Mesendoderm (in vitro differentiated cells): Measurements from ENCODE around the gene PCDHGC3.

Source experiments
- DNase-seq: peaks from one replicate; pipeline ENCODE4 v3.0.0; 2013
- H2AK5ac ChIP-seq: 2 replicates; pipeline ENCODE4 v1.6.1; 2013; ENCODE audit warnings: low read length, inconsistent platforms
- H2BK120ac ChIP-seq: 2 replicates; pipeline ENCODE4 v1.6.1; 2013; ENCODE audit warnings: low read depth, mild to moderate bottlenecking, low read length, moderate library complexity, mixed read lengths
- H2BK15ac ChIP-seq: replicated peaks from 2 replicates; pipeline ENCODE4 v1.6.1; 2013; ENCODE audit warnings: low read depth, mild to moderate bottlenecking, moderate library complexity
- H2BK5ac ChIP-seq: 2 replicates; pipeline ENCODE4 v1.6.1; 2013; ENCODE audit warnings: low read length, inconsistent platforms
- H3K18ac ChIP-seq: 2 replicates; pipeline ENCODE4 v1.6.1; 2013; ENCODE audit warnings: mild to moderate bottlenecking, low read length, mixed read lengths
- H3K23ac ChIP-seq: one replicate; pipeline ENCODE4 v1.6.1; 2013; ENCODE audit warnings: low read length
- H3K27ac ChIP-seq: 2 replicates; pipeline ENCODE4 v1.5.1; 2013; ENCODE audit warnings: low read depth, mild to moderate bottlenecking, inconsistent platforms, low read length, moderate library complexity
- H3K27me3 ChIP-seq: 2 replicates; pipeline ENCODE4 v1.6.1; 2013; ENCODE audit warnings: low read length, control low read depth, mild to moderate bottlenecking, inconsistent platforms; ENCODE audit not compliant: insufficient read depth, poor library complexity
- H3K36me3 ChIP-seq: 2 replicates; pipeline ENCODE4 v1.6.1; 2013; ENCODE audit warnings: low read length, inconsistent platforms; ENCODE audit not compliant: control insufficient read depth, insufficient read depth
- H3K4ac ChIP-seq: one replicate; pipeline ENCODE4 v1.6.1; 2013; ENCODE audit warnings: low read depth, mild to moderate bottlenecking, low read length, moderate library complexity
- H3K4me1 ChIP-seq: 2 replicates; pipeline ENCODE4 v1.6.1; 2013; ENCODE audit warnings: low read depth, low read length, inconsistent platforms; ENCODE audit not compliant: control insufficient read depth
- H3K4me2 ChIP-seq: 2 replicates; pipeline ENCODE4 v1.6.1; 2013; ENCODE audit warnings: low read length
- H3K4me3 ChIP-seq: 2 replicates; pipeline ENCODE4 v1.5.1; 2013; ENCODE audit warnings: mild to moderate bottlenecking, low read length
- H3K56ac ChIP-seq: one replicate; pipeline ENCODE4 v1.6.1; 2013; ENCODE audit warnings: low read length
- H3K79me1 ChIP-seq: 2 replicates; pipeline ENCODE4 v1.6.1; 2013; ENCODE audit warnings: low read length, inconsistent platforms
- H3K79me2 ChIP-seq: 2 replicates; pipeline ENCODE4 v1.6.1; 2013; ENCODE audit warnings: mild to moderate bottlenecking, low read length; ENCODE audit not compliant: control insufficient read depth, insufficient read depth
- H3K9ac ChIP-seq: 2 replicates; pipeline ENCODE4 v1.6.1; 2013; ENCODE audit warnings: low read length, inconsistent platforms
- H4K5ac ChIP-seq: one replicate; pipeline ENCODE4 v1.6.1; 2013; ENCODE audit warnings: low read length
- H4K8ac ChIP-seq: one replicate; pipeline ENCODE4 v1.6.1; 2013; ENCODE audit warnings: low read depth, mild to moderate bottlenecking, control low read depth, low read length, moderate library complexity
- WGBS: extraction: QIAGEN DNeasy Blood & Tissue Kit; methylation state at CpG from one replicate; pipeline ENCODE4 v1.1.7; 2013; ENCODE audit warnings: low lambda C conversion rate, missing lambda C conversion rate; ENCODE audit not compliant: insufficient coverage; ENCODE audit errors: extremely low coverage; 5-methylcytosine and 5-hydroxymethylcytosine counted together

The PCDHGC3 gene

GRCh38 chr5:141494761-141495452 is 19.1 kb downstream of the PCDHGC3 start:
- Histone ChIP-seq H2BK5ac (peak overlapping the region; percentile 14), H3K79me1 (no peaks in the 10 kb centered on the region), H3K27ac (peak overlapping the region; percentile 72), H3K4me3 (no peak overlapping the region), H2AK5ac (no peak overlapping the region), H2BK120ac (no peak overlapping the region), H3K23ac (no peak overlapping the region), H3K4ac (no peak overlapping the region), H3K18ac (peak overlapping the region; percentile 51), H3K36me3 (no peaks in the 10 kb centered on the region), H3K79me2 (no peaks in the 10 kb centered on the region), H4K5ac (no peak overlapping the region), H4K8ac (no peak overlapping the region), H3K27me3 (no peaks in the 10 kb centered on the region), H3K56ac (peak overlapping the region; percentile 78), H3K4me1 (peaks cover 12% of the 10 kb centered on the region), H3K4me2 (peak overlapping the region; percentile 5), H3K9ac (peak overlapping the region; percentile 24), H2BK15ac (no peak overlapping the region)
- peak; percentile 70 for DNase-seq
- no CpG with 5 or more reads among the region's 22 CpGs for WGBS

- peak overlapping the region; percentile 38 for H3K9ac ChIP-seq
- H3K23ac ChIP-seq = no peak overlapping the region
- H2AK5ac ChIP-seq = peak overlapping the region; percentile 15
- peak overlapping the region; percentile 6 for H3K18ac ChIP-seq
- H2BK5ac ChIP-seq = peak overlapping the region; percentile 44
- H3K79me1 ChIP-seq = no peaks in the 10 kb centered on the region
- no peak overlapping the region for H2BK120ac ChIP-seq
- peak; percentile 50 for DNase-seq
- H3K4me1 ChIP-seq = peaks cover 12% of the 10 kb centered on the region
- peak overlapping the region; percentile 72 for H3K27ac ChIP-seq
- no peaks in the 10 kb centered on the region for H3K36me3 ChIP-seq
- H3K4me2 ChIP-seq = peak overlapping the region; percentile 9
- H3K4me3 ChIP-seq = no peak overlapping the region
- no peaks in the 10 kb centered on the region for H3K27me3 ChIP-seq
- no peak overlapping the region for H2BK15ac ChIP-seq
- no CpG with 5 or more reads among the region's 8 CpGs for WGBS
- H4K5ac ChIP-seq = no peak overlapping the region
- no peak overlapping the region for H4K8ac ChIP-seq
- H3K56ac ChIP-seq = peak overlapping the region; percentile 78
- no peaks in the 10 kb centered on the region for H3K79me2 ChIP-seq
- H3K4ac ChIP-seq = no peak overlapping the region
Observed at GRCh38 chr5:141495453-141495811, 19.7 kb downstream of the PCDHGC3 start.

GRCh38 chr5:141496038-141496437 is 20.3 kb downstream of the PCDHGC3 start:
- no peaks in the 10 kb centered on the region for H3K36me3 ChIP-seq
- peak overlapping the region; percentile 69 for H2AK5ac ChIP-seq

GRCh38 chr5:141501761-141502160 is 26.0 kb downstream of the PCDHGC3 start:
- Histone ChIP-seq H4K8ac (no peak overlapping the region), H3K56ac (no peak overlapping the region), H3K79me2 (no peaks in the 10 kb centered on the region), H3K23ac (no peak overlapping the region), H2AK5ac (no peak overlapping the region), H3K36me3 (no peaks in the 10 kb centered on the region), H3K4ac (no peak overlapping the region), H3K27me3 (no peaks in the 10 kb centered on the region), H3K4me2 (no peak overlapping the region), H3K79me1 (no peaks in the 10 kb centered on the region), H2BK15ac (no peak overlapping the region), H2BK5ac (no peak overlapping the region), H3K9ac (no peak overlapping the region), H3K4me3 (no peak overlapping the region), H4K5ac (no peak overlapping the region), H3K4me1 (no peaks in the 10 kb centered on the region), H2BK120ac (no peak overlapping the region), H3K27ac (no peak overlapping the region), H3K18ac (no peak overlapping the region)
- DNase-seq = no peak
- WGBS = no CpG with 5 or more reads among the region's 7 CpGs

More at GRCh38 chr5:141496038-141496437, 20.3 kb downstream of the PCDHGC3 start:
- Histone ChIP-seq H3K56ac (peak overlapping the region; percentile 78), H4K8ac (no peak overlapping the region), H3K27ac (peak overlapping the region; percentile 84), H3K79me2 (no peaks in the 10 kb centered on the region), H3K23ac (peak overlapping the region; percentile 33), H3K27me3 (no peaks in the 10 kb centered on the region), H2BK15ac (no peak overlapping the region), H3K4ac (no peak overlapping the region), H3K9ac (peak overlapping the region; percentile 33), H3K18ac (peak overlapping the region; percentile 85), H3K79me1 (no peaks in the 10 kb centered on the region), H3K4me2 (no peak overlapping the region), H2BK5ac (no peak overlapping the region), H3K4me3 (no peak overlapping the region), H3K4me1 (peaks cover 12% of the 10 kb centered on the region), H4K5ac (no peak overlapping the region), H2BK120ac (no peak overlapping the region)
- WGBS = no CpG with 5 or more reads among the region's 4 CpGs
- DNase-seq = peak; percentile 90

- H2BK120ac ChIP-seq = no peak overlapping the region
- no CpG with 5 or more reads among the region's 2 CpGs for WGBS
Observed at GRCh38 chr5:141503681-141504080, 27.9 kb downstream of the PCDHGC3 start.

GRCh38 chr5:141504216-141504615 is 28.4 kb downstream of the PCDHGC3 start:
- no CpG with 5 or more reads among the region's 4 CpGs for WGBS

More at GRCh38 chr5:141503681-141504080, 27.9 kb downstream of the PCDHGC3 start:
- Histone ChIP-seq H3K4ac (no peak overlapping the region), H3K79me2 (no peaks in the 10 kb centered on the region), H2BK15ac (no peak overlapping the region), H2AK5ac (no peak overlapping the region), H3K79me1 (no peaks in the 10 kb centered on the region), H3K4me2 (no peak overlapping the region), H3K27ac (no peak overlapping the region), H3K56ac (no peak overlapping the region), H3K9ac (no peak overlapping the region), H3K36me3 (no peaks in the 10 kb centered on the region), H4K8ac (no peak overlapping the region), H4K5ac (no peak overlapping the region), H3K18ac (no peak overlapping the region), H3K4me3 (no peak overlapping the region), H3K4me1 (peaks cover 6% of the 10 kb centered on the region), H2BK5ac (no peak overlapping the region), H3K23ac (no peak overlapping the region), H3K27me3 (no peaks in the 10 kb centered on the region)
- DNase-seq = no peak

More at GRCh38 chr5:141504216-141504615, 28.4 kb downstream of the PCDHGC3 start:
- no peaks in the 10 kb centered on the region for H3K79me2 ChIP-seq
- H4K5ac ChIP-seq = no peak overlapping the region
- H3K9ac ChIP-seq = no peak overlapping the region
- no peak overlapping the region for H3K23ac ChIP-seq
- H3K56ac ChIP-seq = no peak overlapping the region
- H2BK5ac ChIP-seq = no peak overlapping the region
- no peak overlapping the region for H3K18ac ChIP-seq
- no peak overlapping the region for H4K8ac ChIP-seq
- H3K27me3 ChIP-seq = no peaks in the 10 kb centered on the region
- no peak overlapping the region for H2BK120ac ChIP-seq
- no peaks in the 10 kb centered on the region for H3K36me3 ChIP-seq
- no peak for DNase-seq
- H2BK15ac ChIP-seq = no peak overlapping the region
- H3K4me3 ChIP-seq = no peak overlapping the region
- H3K79me1 ChIP-seq = no peaks in the 10 kb centered on the region
- no peak overlapping the region for H3K4me2 ChIP-seq
- no peak overlapping the region for H2AK5ac ChIP-seq
- H3K4ac ChIP-seq = no peak overlapping the region
- H3K27ac ChIP-seq = no peak overlapping the region
- H3K4me1 ChIP-seq = peaks cover 8% of the 10 kb centered on the region
